ENCODE measurements around the gene IFT122.
"Not testable (repeated sequence)": the region's sequence is repeated elsewhere in the genome, so short reads cannot be mapped to it uniquely, and the experiment has no call there.

The IFT122 gene

GRCh38 chr3:129498603-129499488 lies 58.8 kb downstream of the IFT122 start:
- DNase-seq = not testable (repeated sequence)

DNA sequence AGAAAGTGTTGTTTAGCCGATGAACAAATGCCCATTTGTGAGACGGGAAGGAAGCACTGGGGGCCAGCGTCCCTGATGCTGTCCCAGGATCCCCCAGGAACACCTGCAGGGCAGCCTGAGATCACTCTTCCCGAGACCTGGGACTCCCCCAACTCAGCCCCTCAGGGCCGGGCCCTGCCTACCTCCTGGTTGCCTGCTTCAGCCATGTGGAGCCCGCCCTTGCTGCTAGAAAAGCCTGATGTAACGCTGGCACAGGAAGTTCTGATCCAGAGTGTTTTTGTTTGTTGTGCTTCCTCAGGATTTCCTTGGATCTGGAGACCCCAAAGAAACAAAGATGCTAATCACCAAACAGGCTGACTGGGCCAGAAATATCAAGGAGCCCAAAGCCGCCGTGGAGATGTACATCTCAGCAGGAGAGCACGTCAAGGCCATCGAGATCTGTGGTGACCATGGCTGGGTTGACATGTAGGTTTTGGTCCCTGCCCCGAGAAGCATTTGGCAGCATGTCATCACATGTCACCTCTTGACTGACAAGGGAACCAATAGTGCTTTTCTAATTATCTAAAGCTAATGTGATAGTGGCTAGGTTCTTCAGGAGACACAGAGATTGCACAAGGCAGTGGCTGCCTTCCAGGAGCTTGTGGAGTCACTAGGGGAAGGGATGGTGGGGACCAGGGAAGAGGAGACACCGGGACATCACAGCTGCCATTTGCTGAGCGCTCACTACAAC lies 59.7 kb downstream of the IFT122 start:
- DNase-seq = not testable (repeated sequence)

DNA sequence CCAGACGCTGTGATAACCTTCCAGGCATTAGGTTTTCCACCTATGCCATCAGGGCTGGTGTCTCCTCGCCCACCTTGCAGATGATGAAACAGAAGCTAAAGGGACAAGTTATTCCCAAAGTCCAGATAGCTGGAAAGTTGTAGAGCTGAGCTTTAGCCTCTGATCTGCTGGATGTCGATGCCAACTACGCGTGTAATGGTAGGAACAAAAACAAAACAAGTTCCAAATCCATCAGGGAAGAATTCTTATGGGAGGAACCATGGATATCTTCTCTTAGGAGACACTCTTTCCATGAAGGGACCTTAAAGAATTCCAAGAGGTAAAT lies 60.3 kb downstream of the IFT122 start:
- DNase-seq = no peak

DNA sequence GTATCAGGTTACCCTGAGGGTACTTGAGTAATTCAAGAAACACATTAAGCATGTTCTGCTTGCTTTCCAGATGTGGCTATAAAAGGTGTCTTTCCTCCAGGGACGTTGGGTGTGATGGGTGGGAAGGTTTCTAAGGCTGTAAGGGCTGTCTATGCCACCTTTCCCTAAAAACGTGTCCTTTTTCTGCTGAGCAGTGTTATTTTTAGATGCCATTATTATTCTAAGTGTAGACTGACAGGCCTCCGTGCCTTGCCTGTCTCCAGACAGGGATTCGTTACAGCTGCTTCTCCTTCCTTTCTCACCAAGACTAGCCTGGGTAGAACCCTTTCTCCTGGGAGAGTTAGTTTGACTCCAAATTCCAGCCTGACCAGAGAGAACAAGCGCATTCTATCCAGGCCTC lies 61.6 kb downstream of the IFT122 start:
- DNase-seq = no peak

- DNase-seq = no peak
Measured at GRCh38 chr3:129502641-129503408, 62.8 kb downstream of the IFT122 start.

GRCh38 chr3:129503471-129504291 lies 63.7 kb downstream of the IFT122 start:
- DNase-seq = no peak

- DNase-seq = no peak
Measured at GRCh38 chr3:129504471-129505100, 64.6 kb downstream of the IFT122 start.

- no peak for DNase-seq
Measured at GRCh38 chr3:129505341-129505740, 65.3 kb downstream of the IFT122 start.

- no peak for DNase-seq
Measured at GRCh38 chr3:129506231-129506742, 66.3 kb downstream of the IFT122 start.

- no peak for DNase-seq
Measured at GRCh38 chr3:129507181-129507831, 67.3 kb downstream of the IFT122 start.

GRCh38 chr3:129512595-129512994 lies 72.6 kb downstream of the IFT122 start:
- DNase-seq = no peak

GRCh38 chr3:129513705-129514104 lies 73.7 kb downstream of the IFT122 start:
- no peak for DNase-seq

- DNase-seq = no peak
Measured at GRCh38 chr3:129514110-129514509, 74.1 kb downstream of the IFT122 start.

GRCh38 chr3:129514563-129514962 lies 74.5 kb downstream of the IFT122 start:
- DNase-seq = no peak

DNA sequence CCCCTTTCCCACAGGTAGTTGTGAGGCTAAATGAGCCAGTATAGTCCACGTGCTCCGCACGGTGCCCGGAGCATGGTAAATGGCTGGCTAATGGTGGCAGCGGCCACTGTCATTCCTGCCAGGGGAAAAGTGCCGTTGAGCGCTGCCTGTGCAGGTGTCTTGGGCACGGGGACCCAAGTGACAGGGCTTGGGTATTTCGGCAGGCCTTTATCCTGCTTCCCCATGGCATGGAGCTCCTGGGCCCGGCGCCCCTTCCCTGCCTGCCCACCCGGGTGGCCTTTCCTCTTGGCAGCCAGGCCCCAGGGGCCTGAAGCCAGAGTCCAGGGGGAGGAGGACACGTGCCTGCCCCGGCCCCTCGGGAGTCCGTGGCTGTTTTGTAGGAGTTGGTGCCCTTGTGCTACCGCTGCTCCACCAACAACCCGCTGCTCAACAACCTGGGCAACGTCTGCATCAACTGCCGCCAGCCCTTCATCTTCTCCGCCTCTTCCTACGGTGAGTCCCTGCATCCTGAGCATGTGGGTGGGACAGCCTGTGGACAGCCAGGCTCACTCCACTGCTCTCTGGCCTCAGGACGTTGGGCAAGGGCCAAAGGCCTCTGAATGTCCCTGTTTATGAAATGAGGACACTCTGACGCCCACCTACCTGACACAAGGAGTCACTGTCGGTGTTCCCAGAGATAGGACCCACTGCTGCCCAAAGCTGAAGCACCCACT lies 75.2 kb downstream of the IFT122 start:
- not testable (repeated sequence) for DNase-seq

DNA sequence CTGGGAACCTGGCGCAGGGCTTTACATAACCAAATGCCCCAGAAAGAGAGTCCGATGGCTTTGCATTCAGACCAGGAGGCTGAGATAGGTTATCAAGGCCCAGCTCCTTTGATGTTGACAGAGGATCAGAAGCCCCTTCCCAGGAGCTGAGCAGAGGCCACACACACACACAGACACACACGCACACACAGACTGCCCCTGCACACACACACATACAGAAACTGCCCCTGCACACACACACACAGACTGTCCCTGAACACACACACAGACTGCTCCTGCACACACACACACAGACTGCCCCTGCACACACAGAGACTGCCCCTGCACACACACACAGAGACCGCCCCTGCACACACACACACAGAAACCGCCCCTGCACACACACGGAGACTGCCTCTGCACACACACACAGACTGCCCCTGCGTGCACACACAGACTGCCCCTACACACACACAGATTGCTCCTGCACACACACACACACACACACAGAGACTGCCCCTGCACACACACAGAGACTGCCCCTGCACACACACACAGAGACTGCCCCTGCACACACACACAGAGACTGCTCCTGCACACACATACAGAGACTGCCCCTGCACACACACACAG lies 75.9 kb downstream of the IFT122 start:
- not testable (repeated sequence) for DNase-seq

GRCh38 chr3:129517516-129517915 lies 77.5 kb downstream of the IFT122 start:
- no peak for DNase-seq

DNA sequence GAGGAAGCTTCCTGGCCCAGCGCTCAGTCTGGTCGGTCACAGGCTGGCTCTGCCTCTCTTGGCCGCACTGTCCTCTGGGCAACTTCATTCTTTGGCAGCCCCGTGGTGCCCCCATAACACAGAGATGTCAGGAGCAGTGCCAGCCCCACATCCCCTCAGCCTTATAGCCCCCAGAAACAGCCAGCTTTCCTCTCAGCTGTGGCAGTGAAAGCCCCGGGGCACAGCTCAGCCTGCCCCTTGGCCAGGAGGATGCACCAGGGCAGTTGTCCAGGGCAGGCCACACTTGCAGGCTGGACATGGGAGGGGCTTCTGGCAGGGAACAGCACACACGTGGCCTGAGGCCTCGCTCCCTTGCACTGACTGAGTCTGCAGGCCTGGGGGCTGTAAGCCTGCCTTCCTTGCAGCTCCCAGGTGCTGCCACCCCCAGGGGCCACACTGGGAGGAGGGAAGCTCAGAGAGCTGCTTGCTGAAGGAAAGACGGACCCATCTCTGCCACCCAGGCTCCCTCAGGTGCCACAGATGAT lies 78.1 kb downstream of the IFT122 start:
- no peak for DNase-seq

GRCh38 chr3:129518581-129518980 lies 78.6 kb downstream of the IFT122 start:
- DNase-seq = no peak

DNA sequence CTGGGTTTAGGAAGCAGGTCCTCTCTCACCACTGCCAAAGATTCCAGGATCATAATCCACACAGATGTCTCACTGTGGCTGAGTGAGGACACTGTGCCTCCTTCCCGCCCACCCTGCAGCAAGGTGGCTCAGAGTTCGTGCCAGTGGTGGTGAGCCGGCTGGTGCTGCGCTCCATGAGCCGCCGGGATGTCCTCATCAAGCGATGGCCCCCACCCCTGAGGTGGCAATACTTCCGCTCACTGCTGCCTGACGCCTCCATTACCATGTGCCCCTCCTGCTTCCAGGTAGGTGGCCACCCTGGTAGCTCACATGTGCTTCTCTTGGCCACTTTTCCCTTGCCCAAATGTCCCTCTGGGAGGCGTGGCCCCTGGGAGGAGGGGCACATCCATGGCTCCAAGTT lies 79.4 kb downstream of the IFT122 start:
- no peak for DNase-seq
